ENCODE results near the gene YOD1.
"Not testable (repeated sequence)": the region's sequence is repeated elsewhere in the genome, so short reads cannot be mapped to it uniquely, and the experiment has no call there.

The YOD1 gene

DNA sequence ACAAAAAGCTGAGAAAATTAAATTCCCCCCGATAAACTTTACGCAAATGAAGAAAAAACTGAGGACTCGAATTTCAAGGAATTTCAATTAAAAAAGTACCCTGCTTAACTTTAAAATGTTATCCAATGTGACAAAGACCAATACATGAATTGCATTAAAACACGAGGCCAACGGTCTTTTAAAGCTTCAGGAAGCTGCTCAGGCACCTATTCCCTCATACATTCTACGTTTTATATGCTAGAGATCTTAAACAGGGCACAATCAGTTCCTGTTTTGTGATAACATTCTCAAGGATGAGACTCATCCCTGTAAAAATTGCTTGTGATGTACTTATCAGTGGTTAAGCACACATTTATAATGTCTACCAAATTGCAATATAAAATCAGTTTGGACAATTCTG, 3.0 kb downstream of the YOD1 start:
- DNase-seq = no peak

DNA sequence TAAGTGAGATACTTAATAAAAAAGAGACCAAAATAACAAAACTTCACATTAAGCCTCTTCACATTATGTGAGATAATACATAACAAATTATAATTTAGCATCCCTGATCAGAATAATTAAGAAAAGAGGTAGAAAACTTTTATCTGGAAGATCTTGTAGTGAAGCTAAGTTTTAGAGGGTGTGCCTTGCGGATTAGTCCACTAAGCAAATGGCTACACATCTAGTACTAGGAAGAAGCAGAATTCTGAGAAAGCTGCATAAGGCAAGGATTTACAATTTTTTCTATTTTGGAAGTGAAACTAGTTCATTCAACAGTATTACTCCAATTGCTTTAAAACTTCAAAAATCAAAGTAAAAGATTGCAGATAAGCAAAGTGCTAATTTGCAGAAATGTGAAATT, 3.5 kb downstream of the YOD1 start:
- DNase-seq = no peak

DNA sequence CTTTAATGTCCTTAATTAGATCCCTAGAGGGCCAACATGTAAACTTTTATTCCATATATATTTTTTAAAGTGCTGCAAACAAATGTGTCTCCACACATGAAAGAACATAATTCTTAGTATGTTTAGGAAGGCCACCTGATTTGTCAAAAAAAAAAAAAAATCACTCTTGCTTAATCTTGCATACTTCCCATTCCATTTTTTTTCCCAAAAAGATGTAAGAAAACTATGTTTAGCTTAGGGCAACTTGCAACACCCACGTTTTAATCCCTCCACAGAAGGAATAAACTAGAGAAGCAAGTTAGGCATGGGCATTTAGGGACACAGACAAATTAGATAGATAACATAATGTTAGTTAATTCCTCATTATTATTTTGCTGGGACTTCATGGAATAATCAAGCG, 5.6 kb downstream of the YOD1 start:
- DNase-seq = no peak

DNA sequence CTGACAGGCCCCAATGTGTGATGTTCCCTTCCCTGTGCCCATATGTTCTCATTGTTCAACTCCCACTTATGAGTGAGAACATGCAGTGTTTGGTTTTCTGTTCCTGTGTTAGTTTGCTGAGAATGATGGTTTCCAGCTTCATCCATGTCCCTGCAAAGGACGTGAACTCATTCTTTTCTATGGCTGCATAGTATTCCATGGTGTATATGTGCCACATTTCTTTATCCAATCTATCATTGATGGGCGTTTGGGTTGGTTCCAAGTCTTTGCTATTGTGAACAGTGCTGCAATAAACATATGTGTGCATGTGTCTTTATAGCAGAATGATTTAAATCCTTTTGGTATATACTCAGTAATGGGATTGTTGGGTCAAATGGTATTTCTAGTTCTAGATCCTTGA, 9.6 kb downstream of the YOD1 start:
- DNase-seq = not testable (repeated sequence)

DNA sequence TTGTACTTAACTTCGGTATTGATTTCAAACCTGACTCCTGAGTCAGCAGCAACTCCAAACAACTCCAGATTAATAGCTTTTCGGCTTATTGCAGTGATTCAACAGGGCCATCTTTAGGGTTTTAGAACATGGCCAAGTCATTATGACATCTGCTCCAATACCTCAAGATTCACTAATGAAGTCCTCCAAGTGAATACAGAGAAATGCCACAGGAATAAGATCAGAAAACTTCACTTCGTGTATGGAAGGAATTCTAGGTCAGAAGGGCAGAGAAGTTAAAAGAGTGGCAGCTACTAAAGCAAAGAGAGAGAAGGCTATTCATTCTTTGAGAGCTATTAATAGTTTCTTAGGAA, 10.9 kb downstream of the YOD1 start:
- DNase-seq = no peak

DNA sequence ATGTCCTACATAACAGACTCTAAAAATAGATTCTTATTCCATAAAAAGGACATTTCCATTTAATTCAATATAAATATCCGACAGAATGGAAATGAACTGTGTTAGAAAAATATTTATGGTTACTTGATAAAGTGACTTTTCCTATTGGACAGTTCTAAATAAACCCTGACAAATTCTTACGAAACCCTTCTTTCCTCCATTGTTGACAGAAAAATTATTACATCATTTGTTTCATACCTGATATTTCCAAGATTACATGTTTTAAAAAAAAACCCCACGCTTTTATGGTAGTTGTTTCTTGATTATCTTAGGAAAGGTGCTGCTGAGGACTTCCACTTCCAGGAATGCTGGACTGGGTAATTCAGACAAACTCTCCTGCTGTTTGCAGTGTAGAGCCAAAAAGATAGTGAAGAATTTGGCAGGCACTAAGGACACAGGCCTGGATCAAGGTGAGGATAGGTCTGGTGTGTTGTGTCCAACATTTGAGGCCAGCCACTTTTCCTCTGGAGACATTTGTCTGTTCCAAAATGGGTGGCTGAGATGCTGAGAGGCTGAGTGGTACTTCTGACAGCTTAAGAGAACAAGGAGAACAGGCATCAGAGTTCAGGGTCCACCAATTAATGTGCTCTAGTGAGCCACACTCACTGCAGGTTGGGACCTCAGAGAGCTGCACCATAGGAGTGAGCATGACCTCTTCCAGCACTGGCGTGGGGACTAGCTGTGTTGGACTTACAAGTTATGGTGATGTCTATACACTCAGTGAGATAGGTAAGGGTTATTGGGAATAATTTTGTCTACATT, 11.4 kb downstream of the YOD1 start:
- DNase-seq = no peak

DNA sequence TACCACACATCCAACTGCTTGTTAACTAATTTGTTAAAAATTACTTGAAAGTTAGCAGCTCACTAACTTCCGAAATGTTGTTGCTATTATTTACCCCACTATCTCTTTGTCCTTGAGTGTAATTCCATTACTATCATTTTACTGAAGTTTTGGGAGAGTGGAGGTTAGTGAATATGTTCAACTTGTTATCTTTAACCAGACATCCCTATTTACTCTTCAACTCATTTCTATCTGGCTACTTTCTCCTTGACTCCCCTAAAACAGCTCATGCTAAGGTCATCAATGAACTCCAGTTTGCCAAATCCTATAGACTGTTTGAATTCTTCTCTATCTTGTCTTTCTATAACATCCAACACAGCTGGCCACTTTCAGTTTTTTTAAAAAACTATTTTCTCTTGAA, 14.1 kb downstream of the YOD1 start:
- DNase-seq = no peak

DNA sequence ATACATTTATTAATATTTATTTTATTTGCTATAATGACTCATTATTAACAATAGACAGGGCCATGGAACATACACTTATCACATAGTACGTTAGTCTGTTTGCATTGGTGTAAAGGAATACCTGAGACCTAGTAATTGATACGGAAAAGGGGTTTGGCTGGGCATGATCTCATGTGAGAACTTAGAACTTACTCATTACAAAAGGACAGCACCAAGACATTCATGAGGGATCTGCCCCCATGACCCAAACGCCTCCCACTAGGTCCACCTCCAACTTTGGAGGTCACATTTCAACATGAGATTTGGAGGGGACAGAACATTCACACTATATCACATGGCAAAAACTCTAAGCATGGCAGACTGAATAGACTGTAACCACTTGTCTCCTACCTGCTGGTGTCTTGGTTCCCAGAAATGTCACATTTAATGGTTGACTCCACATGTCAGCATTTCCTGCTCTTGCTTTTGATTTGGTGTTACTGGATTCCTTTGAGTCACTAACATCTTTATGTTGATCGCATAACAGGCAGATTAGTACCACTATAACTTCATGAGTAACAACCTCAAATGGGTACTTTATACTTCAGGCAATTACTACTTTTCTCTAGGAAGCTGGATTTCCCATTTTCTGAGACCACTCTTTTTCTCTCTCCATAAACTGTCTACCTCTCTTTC, 15.0 kb downstream of the YOD1 start:
- no peak for DNase-seq

DNA sequence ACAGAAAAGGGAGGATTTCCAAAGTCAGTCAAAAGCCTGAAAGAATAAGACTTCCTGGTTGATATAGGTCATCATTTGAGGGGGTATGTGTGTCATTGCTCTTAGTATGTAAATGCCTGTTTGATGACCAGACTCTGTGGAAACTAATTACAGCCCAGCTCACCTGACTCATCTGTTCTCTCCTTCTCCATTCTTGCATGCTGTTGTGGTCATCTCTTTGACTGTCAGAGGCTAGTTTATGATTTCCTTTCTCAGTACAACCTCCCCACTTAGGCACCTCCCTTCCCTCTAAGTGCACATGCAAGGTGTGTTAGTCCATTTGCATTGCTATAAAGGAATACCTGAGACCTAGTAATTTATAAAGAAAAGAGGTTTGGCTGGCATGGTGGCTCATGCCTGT, 16.0 kb downstream of the YOD1 start:
- no peak for DNase-seq

DNA sequence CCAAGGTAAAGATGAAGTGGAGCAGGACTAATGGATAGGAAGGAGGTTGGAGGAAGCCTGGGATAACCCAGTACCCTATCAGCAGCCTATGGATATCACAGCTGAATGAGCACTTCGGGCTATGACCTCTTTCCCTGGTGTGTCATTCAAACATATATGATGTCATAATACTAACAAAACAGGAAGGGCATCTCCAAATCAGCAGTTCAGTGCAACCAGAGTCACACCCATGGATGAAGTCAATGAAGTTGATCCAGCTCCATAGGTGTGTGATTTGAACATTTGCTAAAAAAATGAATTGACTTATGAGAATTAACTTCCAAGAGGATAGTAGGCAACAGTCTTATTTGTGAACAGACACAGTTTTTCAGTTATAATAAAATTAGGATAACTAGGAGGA, 16.8 kb downstream of the YOD1 start:
- DNase-seq = no peak

DNA sequence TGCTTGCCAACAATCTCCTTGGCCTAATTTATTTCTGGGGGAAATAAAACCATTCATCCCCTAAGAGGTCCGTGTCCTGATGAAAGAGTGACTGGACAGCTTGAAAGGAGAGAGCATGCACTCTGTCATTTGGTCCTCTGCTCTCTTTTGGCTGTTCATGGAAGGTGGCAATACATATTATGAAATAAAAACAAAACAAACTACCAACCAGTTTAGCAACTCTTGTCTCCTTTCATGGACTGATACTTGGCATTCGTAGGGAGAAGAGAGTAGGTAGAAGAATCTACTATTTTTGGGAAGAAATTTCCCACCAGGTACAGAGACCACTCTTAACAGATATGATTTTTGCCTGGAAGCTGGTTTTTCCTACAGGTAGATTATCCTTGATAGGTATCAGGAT, 17.7 kb downstream of the YOD1 start:
- DNase-seq = no peak

DNA sequence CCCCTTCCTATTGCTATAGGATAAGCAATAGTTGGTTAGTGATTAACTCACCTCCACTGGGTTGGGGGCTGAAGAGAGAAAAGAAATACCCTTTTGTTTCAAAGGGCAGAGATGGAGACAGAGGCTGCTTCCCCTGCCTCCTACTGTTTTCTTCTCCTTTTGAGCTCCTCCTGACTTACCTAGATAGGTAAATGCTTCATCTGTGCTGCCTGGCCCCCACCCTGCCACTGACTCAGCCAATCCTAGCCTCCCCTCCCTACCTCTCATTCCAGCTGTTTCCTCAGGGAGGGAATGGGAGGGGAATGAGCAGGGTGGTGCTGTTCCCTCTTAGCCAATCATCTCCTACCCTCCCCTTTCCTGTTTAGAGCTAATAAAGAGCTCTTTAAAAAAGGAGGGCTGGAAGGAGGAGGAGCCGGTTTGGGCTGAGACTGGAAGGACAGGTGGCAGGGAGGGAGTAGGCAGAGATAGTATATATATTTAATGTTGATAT, 18.4 kb downstream of the YOD1 start, which contains the start of gene C1orf116:
Gene C1orf116 (minus strand): TSS at position 229 of the 490 bp plus-strand sequence. CDS start 5,158 bp downstream, outside the sequence.
- DNase-seq = peak; percentile 79 to 91 (median 89)

DNA sequence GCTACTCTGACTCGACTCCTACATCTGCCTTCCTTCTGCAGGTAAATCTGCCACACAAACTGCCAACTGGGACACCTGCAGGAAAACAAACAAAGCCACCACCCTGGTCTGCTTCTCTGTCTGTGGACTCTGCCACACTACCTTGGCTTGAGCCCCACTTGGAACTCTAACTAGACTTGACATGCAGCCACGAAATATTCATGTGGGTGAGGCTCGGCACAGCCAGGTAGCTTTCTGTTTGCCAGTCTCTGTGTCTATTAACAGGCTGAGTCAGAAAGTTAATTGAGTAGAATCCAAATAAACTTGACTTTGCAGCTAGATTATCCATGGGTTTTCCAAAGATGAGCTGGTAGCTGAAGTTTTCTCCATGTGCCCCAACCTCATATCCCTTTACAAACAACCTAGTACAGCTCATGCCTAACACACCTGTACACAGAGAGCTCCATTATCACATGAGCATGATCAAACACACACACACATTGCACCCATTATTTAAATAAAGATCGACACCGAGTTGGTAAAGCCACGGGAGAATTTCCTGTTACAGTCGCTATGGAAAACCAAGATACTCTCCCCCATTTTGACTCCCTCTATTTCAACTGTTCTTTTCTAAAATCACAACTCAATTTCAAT, 19.3 kb downstream of the YOD1 start:
- peak in 2 of 3 experiments; percentile 39 to 67 for DNase-seq

DNA sequence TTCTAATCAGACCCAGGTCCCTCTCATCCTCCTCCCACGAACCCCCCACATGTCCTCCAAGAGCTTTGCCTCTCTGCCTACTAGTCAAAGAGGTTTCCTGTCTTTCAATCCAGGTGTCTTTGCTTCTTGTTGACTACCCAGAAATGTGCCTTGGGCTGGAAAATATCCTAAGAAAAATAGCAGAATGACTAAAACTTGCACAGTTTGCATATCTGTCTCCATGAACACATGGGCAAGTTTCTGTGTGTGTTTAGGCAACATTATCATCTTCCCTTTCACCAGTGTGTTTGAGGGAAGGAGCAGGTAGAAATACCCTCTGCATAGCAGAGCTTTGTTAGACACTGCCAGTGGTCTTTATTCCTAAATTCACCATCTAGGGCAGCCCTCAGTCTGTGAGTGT, 20.0 kb downstream of the YOD1 start:
- DNase-seq = no peak

DNA sequence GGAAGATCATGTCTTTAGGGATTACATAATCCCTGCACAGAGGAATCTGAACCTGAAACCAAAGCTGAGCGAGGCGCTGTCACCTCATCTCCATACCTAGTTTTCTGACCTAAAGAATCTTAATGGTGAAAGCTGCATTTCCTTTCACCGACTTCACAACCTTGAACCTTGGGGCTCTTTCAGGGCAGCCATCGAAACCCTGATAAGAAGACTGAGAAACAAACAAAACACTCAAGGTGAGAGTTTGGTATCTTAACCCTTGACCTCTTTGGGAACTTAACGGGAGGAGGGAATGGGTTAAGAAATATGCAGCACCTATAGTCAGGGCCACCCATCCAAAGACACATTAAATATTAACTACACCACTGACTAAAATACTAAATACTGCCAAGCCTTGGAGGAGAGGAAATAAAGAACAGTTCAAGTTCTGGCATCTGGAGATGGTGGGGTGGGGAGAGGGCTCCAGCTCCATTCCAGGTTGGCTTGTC, 20.4 kb downstream of the YOD1 start:
- DNase-seq = no peak

DNA sequence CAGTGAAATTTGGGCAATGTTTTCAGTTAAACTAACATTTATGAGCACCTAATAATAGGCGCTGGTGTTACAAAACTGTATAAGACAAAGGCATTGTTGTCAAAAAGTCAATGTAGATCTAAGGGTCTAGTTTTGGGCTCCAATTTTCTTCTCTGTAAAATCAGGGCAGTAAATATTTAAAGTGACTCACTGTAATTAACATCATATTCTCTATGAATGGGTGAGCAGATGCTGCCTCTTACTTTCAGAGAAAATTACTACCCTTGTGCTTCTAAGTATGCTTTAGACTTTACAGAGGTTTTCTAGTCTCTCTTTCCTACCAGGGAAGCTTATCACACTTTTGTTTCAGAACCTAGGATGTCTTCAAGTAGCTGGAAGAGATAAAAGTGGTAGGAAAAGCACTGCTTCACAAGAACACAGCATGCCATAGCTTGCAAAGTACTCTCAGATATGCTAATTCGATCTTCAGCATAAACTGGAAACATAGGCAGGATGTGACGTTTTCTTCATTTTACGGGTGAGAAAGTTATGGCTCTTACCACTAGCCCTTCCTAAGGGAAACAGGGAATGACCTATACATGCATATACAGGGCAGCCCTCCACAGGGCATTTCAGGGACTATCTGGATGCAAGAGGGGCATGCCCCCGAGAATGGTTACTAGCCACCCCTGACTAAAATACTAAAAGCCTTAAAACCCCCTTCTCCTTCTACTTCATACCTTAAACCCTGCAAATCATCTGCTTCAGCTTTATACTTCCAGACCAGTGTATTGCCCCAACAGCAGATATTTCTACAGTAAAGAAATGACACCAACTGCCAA, 21.1 kb downstream of the YOD1 start:
- peak in 2 of 3 experiments; percentile 60 to 75 for DNase-seq

DNA sequence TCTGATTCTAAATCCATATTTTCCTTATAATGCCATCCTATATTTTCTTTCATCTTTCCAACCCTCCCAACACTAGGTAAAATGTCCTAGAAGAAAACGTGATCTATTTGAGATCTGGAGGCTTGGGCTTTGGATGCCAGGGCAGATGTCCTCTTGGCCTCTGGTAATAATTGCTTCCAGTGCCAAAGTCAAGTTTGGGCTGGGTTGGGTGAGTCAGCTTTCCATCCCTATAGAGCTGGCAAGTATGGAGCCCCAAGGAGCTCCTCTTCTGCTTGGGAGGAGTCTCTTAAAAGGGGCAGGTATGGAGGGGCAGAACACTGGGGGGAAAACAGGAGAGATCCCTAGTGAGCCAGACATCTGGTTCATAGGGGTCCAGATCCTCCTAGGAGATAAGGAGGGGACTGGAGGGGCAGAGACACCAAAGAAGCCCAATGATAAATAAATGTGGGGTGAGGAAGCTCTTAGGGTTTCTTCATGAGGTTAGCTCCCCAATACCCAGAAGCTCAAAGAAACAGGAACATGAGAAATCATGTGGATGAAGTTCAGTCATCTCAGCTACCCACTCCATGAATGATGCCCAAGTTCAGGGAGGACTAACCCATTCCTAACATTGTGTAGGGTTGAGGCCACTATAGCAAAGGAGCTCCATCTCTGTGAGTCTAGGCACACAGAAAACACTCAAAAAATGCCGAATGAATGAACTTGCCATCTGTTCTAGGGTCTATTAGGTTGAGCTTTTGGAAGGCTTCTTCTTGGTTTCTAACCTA, 21.9 kb downstream of the YOD1 start:
- peak in 1 of 3 experiments; percentile 48 for DNase-seq

DNA sequence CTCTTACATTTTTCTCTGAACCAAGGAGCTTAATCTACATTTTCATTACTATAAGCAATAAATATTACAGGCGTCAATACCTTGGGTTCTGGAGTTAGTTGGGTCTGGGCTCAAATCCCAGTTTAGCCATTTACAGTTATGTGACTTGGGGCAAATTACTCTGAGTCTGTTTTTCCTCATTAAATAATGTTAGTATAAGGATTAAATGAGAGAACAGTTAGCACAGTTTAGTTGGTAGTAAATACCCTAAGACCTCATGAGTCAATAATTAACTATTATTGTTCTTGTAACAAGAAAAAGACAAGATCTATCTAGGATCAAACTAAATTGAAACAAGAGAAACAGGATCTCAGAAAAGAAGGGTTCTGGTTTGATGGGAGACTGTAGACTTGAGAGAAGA, 23.1 kb downstream of the YOD1 start:
- no peak for DNase-seq

DNA sequence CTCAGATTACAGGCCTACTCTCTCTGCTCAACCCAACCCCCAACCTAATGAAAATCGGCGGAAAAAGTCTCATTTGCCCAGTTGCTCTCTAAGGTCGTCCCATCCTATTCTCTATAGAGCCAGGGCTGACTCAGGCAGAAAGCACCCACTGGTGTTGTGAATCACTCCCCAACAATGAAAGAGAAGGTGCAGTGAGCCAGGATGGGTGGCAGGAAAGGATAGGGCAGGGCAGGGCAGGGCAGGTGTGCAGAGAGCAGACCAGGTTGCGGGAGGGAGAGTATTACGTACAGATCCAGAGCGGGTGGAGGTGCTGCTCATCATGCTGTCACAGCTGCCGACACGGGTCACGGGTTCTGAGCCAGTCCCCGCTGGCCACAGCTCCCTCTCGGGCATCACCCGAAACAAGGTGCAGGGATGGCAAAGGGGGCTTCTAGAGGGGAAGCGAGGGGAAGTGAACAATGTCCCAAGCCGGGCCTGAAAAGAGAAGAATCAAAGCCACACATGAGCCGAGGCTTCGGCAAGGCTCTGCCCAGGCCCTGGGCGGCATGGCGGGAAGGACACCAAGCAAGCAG, 23.7 kb downstream of the YOD1 start:
- no peak for DNase-seq

DNA sequence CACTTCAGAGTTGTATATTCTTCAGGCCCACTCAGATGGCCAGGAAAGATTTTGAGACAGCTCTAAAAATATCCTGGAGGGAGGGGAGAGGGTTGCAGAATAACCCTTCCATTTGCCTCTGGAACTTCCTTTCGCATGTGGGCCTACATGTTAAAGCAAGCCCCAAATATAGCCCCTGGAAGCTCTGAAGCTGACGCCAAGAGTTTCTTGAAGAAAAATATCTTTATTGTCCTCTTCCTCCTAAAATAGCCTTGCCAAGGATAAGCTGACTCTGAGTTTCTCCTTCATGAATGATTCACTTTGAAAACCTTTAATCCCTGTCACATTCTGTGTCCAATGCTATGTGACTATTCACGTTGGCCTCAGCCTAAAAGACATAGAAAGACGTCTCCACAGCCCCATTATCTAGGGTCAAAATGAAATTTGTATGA, 24.9 kb downstream of the YOD1 start:
- no peak for DNase-seq

DNA sequence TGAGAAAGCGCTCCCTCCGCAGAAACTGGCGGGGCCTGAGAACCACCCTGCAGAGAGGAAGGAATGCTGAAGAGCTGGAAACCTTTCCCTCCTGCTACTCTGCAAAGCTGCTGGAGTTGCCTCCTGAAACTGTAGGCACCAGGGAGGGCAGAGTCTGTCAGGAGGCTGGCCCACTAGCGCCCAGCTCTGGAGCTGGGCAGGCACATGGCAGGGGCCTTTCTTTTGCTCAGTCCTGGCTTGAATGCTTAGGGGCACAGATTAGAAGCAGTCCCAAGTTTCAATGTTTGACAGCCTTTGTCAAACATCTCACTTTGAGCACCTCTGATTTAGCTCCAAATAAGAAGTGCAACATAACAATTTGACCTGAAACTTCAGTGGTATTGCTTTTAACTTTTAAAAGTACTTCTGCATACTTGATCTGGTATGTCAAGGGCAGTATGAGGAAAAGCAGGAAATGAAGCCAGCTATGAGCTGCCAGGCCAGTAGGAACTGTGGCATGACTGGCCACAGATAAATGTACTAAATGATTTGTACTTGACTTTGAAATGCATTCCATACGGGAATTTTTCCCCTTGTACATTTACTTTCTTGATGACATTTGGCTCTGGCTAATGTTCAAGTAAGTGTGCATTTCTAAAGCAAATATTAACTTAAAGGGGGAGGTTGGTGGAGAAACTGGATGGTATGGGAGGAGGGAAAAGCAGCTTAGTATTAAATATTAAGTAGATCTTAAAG, 25.7 kb downstream of the YOD1 start:
- DNase-seq = peak in 1 of 3 experiments; percentile 16

Data from NCI-H1417 (cell line).